ENCODE measurements around the gene OXGR1.

DNA sequence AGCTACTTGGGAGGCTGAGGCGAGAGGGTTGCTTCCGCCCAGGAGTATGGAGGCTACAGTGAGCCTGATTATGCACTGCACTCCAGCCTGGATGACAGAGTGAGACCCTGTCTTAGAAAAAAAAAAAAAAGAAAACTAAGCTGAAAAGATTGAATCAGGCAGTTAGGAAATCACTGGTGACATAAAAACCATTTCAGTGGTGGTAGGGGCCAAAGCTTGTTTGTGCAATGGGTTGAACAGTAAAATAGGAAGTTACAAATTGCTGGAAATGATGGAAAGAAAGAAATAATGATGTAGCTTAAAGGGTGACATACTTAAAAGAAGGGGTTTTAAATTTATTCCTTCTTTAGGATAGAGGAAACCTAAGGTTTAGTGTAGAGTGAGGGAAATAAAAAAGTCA is 4.8 kb upstream of the OXGR1 start:
- TF ChIP-seq EZH2 (IDR thresholded peaks at IDR 0.05; ENCODE audit: borderline replicate concordance, low read length) (no peak), CTCF (conservative IDR thresholded peaks at IDR 0.05 in 1 of 2, IDR thresholded peaks at IDR 0.05 in 1 of 2; ENCODE audit: extremely low read depth in 1 of 2, insufficient read depth in 1 of 2, low read depth in 1 of 2, low read length in 2 of 2) (no peak)

Measured in mammary epithelial cell (primary cell).